Brain microvascular endothelial cell (primary cell): ENCODE data around the gene ZNF697.

Source experiments
- DNase-seq: peaks from one replicate; pipeline ENCODE4 v3.0.0-alpha.2; 2020
- H3K27ac ChIP-seq: fragments of 250-450 bp; sonication (Bioruptor Pico); 2 replicates; pipeline ENCODE4 v1.5.1; 2020; ENCODE audit warnings: mild to moderate bottlenecking, moderate library complexity
- H3K27me3 ChIP-seq: fragments of 250-450 bp; sonication (Bioruptor Pico); replicated peaks from 2 replicates; pipeline ENCODE4 v1.5.1; 2020; ENCODE audit warnings: mild to moderate bottlenecking
- H3K36me3 ChIP-seq: fragments of 250-450 bp; sonication (Bioruptor Pico); replicated peaks from 2 replicates; pipeline ENCODE4 v1.5.1; 2020; ENCODE audit warnings: mild to moderate bottlenecking
- H3K4me3 ChIP-seq: 2 replicates; pipeline ENCODE4 v1.5.1; 2011; ENCODE audit warnings: low read depth, mild to moderate bottlenecking, control low read depth, low read length, moderate library complexity
- CTCF ChIP-seq: IDR thresholded peaks from 2 replicates; pipeline ENCODE4 v1.5.1; 2011; ENCODE audit warnings: low read depth, mild to moderate bottlenecking, moderate library complexity, low read length, control low read depth, inconsistent platforms; ENCODE audit errors: missing control alignments
- in situ Hi-C: cut with HindIII; loops from 2 replicates; pipeline ENCODE4 v1.10.0; 2017; ENCODE audit warnings: low sequenced_read_pairs, low pct_ligation_motif_present

The ZNF697 gene

GRCh38 chr1:119634016-119634415 lies 14.1 kb downstream of the ZNF697 start:
- DNase-seq: no peak
- Histone ChIP-seq H3K36me3 (no peaks in the 10 kb centered on the region), H3K4me3 (no peak overlapping the region), H3K27ac (no peak overlapping the region), H3K27me3 (no peaks in the 10 kb centered on the region)
- no peak for TF ChIP-seq CTCF
- in situ Hi-C loops: no loop called here

- Histone ChIP-seq H3K36me3 (no peaks in the 10 kb centered on the region), H3K27me3 (no peaks in the 10 kb centered on the region), H3K4me3 (no peak overlapping the region), H3K27ac (no peak overlapping the region)
- no peak for DNase-seq
- TF ChIP-seq CTCF: no peak
- in situ Hi-C loops: no loop called here
Measured at GRCh38 chr1:119633575-119633974, 14.5 kb downstream of the ZNF697 start.

- Histone ChIP-seq H3K27ac (no peak overlapping the region), H3K4me3 (no peak overlapping the region), H3K27me3 (no peaks in the 10 kb centered on the region), H3K36me3 (no peaks in the 10 kb centered on the region)
- DNase-seq: no peak
- in situ Hi-C loops: no loop called here
- no peak for TF ChIP-seq CTCF
Measured at GRCh38 chr1:119632841-119633240, 15.2 kb downstream of the ZNF697 start.

GRCh38 chr1:119632103-119632490 lies 16.0 kb downstream of the ZNF697 start:
- H3K27ac ChIP-seq: peak overlapping the region; percentile 60
- no peaks in the 10 kb centered on the region for H3K36me3 ChIP-seq
- no peaks in the 10 kb centered on the region for H3K27me3 ChIP-seq
- TF ChIP-seq CTCF: no peak
- in situ Hi-C loops: no loop called here
- no peak for DNase-seq
- H3K4me3 ChIP-seq: no peak overlapping the region

DNA sequence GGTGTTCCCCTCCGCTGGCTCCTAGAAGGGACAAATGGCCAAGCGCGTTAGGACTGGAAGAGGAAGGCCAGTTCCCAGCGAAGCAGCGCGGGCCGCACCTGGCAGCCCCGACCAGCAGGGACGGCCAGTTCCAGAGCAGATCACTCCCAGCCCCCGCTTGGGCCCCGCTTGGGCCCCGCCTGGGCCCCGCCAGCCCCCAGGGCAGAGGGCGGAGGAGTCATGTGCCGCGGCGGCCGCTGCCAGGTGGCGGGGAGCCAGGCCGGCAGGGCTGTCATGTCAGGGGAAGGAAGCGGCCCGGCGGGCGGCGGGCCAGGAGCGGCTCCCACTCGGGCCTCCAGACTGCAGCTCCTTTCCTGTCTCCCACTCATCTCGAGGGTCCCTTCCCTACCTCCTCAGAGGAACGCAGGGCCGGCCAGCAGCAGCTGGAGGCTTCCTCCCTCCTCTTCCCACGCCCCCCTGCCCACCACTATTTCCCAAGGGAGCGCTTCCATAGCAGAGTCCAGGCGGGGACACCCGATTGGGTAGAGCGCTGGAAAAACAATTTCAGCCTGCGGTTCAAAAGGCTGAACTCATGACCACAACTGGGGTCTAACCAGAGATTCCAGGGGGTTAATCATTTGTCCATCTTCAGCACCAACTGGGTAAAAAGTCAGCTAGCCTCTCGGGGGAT lies 16.5 kb downstream of the ZNF697 start:
- DNase-seq: peak; percentile 66
- Histone ChIP-seq H3K27me3 (no peaks in the 10 kb centered on the region), H3K4me3 (peak overlapping the region; percentile 29), H3K36me3 (no peaks in the 10 kb centered on the region), H3K27ac (peak overlapping the region; percentile 60)
- no peak for TF ChIP-seq CTCF
- in situ Hi-C loops: no loop called here

DNA sequence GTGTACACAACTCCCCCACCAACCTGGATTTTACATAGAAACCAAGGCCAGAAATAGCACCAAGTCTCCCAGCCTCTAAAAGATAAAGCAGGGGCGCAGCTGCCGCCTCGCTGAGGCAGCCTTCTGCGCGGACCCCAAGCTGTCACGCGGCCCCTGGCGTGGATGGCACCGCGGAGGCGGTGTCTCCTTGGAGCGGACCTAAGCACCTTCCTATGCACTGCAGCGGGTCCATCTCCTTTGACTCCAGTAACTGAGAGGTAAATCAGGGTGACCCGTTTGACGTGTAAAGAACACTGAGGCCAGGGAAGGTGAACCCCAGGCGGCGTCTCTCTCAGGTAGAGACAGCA lies 17.0 kb downstream of the ZNF697 start:
- H3K36me3 ChIP-seq: no peaks in the 10 kb centered on the region
- no peak for DNase-seq
- peak overlapping the region; percentile 60 for H3K27ac ChIP-seq
- TF ChIP-seq CTCF: no peak
- in situ Hi-C loops: no loop called here
- no peaks in the 10 kb centered on the region for H3K27me3 ChIP-seq
- H3K4me3 ChIP-seq: peak overlapping the region; percentile 23
